Cortex of kidney (tissue), 1 donor: Measurements from ENCODE around the gene DPYSL5.
"Not testable (repeated sequence)": the region's sequence is repeated elsewhere in the genome, so short reads cannot be mapped to it uniquely, and the experiment has no call there.

Experiments
- DNase-seq: peaks from one replicate; lab custom pipeline; 2025; lab: John Stamatoyannopoulos, UW

The DPYSL5 gene

GRCh38 chr2:26847655-26848335 lies at the start of gene DPYSL5:
DPYSL5 (plus strand) TSS chr2:26848132; CDS start chr2:26898500, 50,368 bp downstream.
- DNase-seq: no peak

- DNase-seq: no peak
These were observed 46.6 kb upstream of the DPYSL5 start for GRCh38 chr2:26801328-26801727.

- DNase-seq: no peak
These were observed 46.1 kb upstream of the DPYSL5 start for GRCh38 chr2:26801796-26802195.

- no peak for DNase-seq
These were observed 42.7 kb upstream of the DPYSL5 start for GRCh38 chr2:26805241-26805676.

GRCh38 chr2:26807788-26808460 lies 40.0 kb upstream of the DPYSL5 start:
- DNase-seq: no peak

GRCh38 chr2:26809211-26809610 lies 38.7 kb upstream of the DPYSL5 start:
- DNase-seq: no peak

GRCh38 chr2:26809876-26810577 lies 37.9 kb upstream of the DPYSL5 start:
- no peak for DNase-seq

- DNase-seq: no peak
These were observed 36.7 kb upstream of the DPYSL5 start for GRCh38 chr2:26811261-26811660.

GRCh38 chr2:26811791-26812694 lies 35.9 kb upstream of the DPYSL5 start:
- no peak for DNase-seq

GRCh38 chr2:26812731-26813130 lies 35.2 kb upstream of the DPYSL5 start:
- DNase-seq: no peak

GRCh38 chr2:26814072-26814765 lies 33.7 kb upstream of the DPYSL5 start:
- DNase-seq: not testable (repeated sequence)

GRCh38 chr2:26816893-26817292 lies 31.0 kb upstream of the DPYSL5 start:
- DNase-seq: no peak

GRCh38 chr2:26818255-26818654 lies 29.7 kb upstream of the DPYSL5 start:
- no peak for DNase-seq

- no peak for DNase-seq
These were observed 29.0 kb upstream of the DPYSL5 start for GRCh38 chr2:26818972-26819371.

GRCh38 chr2:26820932-26821331 lies 27.0 kb upstream of the DPYSL5 start:
- DNase-seq: no peak

GRCh38 chr2:26822877-26823276 lies 25.1 kb upstream of the DPYSL5 start:
- DNase-seq: no peak

GRCh38 chr2:26838121-26838906 lies 9.6 kb upstream of the DPYSL5 start:
- no peak for DNase-seq

GRCh38 chr2:26840937-26841610 lies 6.9 kb upstream of the DPYSL5 start:
- no peak for DNase-seq

GRCh38 chr2:26843041-26843440 lies 4.9 kb upstream of the DPYSL5 start:
- DNase-seq: no peak

- DNase-seq: no peak
These were observed 2.9 kb upstream of the DPYSL5 start for GRCh38 chr2:26845021-26845420.
